IPS-18a (cell line): Measurements from ENCODE around the gene ANAPC1.
"Not testable (repeated sequence)": the region's sequence is repeated elsewhere in the genome, so short reads cannot be mapped to it uniquely, and the experiment has no call there.

ENCODE experiments used
- H3K27ac ChIP-seq: one replicate; pipeline ENCODE4 v1.5.1; 2013; ENCODE audit warnings: low read length
- H3K27me3 ChIP-seq: one replicate; pipeline ENCODE4 v1.6.1; 2013; ENCODE audit warnings: mild to moderate bottlenecking, low read length; ENCODE audit not compliant: control insufficient read depth, insufficient read depth
- H3K36me3 ChIP-seq: one replicate; pipeline ENCODE4 v1.6.1; 2013; ENCODE audit warnings: low read depth, low read length; ENCODE audit not compliant: control insufficient read depth
- H3K4me1 ChIP-seq: one replicate; pipeline ENCODE4 v1.6.1; 2013; ENCODE audit warnings: low read depth, low read length; ENCODE audit not compliant: control insufficient read depth
- H3K4me3 ChIP-seq: one replicate; pipeline ENCODE4 v1.5.1; 2013; ENCODE audit warnings: low read length
- H3K9ac ChIP-seq: one replicate; pipeline ENCODE4 v1.6.1; 2013; ENCODE audit warnings: mild to moderate bottlenecking, low read length, moderate library complexity
- H3K9me3 ChIP-seq: one replicate; pipeline ENCODE4 v1.6.1; 2013; ENCODE audit warnings: low read depth, low read length; ENCODE audit not compliant: control insufficient read depth

The ANAPC1 gene

GRCh38 chr2:111772180-111772579 is 111.8 kb downstream of the ANAPC1 start:
- H3K36me3 ChIP-seq, H3K27ac ChIP-seq, H3K4me3 ChIP-seq, H3K4me1 ChIP-seq, H3K9ac ChIP-seq, H3K27me3 ChIP-seq, H3K9me3 ChIP-seq: not testable (repeated sequence)

GRCh38 chr2:111770916-111771658 is 112.9 kb downstream of the ANAPC1 start:
- not testable (repeated sequence) for H3K27ac ChIP-seq, H3K27me3 ChIP-seq, H3K9ac ChIP-seq, H3K4me1 ChIP-seq, H3K36me3 ChIP-seq, H3K9me3 ChIP-seq, H3K4me3 ChIP-seq

GRCh38 chr2:111768266-111769190 is 115.5 kb downstream of the ANAPC1 start:
- not testable (repeated sequence) for H3K9ac ChIP-seq, H3K4me1 ChIP-seq, H3K4me3 ChIP-seq, H3K36me3 ChIP-seq, H3K27ac ChIP-seq, H3K27me3 ChIP-seq, H3K9me3 ChIP-seq

- H3K4me3 ChIP-seq, H3K9ac ChIP-seq, H3K36me3 ChIP-seq, H3K27ac ChIP-seq, H3K4me1 ChIP-seq, H3K9me3 ChIP-seq, H3K27me3 ChIP-seq: not testable (repeated sequence)
These were observed 116.9 kb downstream of the ANAPC1 start for GRCh38 chr2:111767087-111767486.

GRCh38 chr2:111766295-111766694 is 117.7 kb downstream of the ANAPC1 start:
- not testable (repeated sequence) for H3K4me3 ChIP-seq, H3K4me1 ChIP-seq, H3K9me3 ChIP-seq, H3K36me3 ChIP-seq, H3K27me3 ChIP-seq, H3K9ac ChIP-seq, H3K27ac ChIP-seq

GRCh38 chr2:111764151-111764550 is 119.8 kb downstream of the ANAPC1 start:
- H3K36me3 ChIP-seq, H3K27ac ChIP-seq, H3K4me3 ChIP-seq: not testable (repeated sequence)

GRCh38 chr2:111760697-111761284 is 123.2 kb downstream of the ANAPC1 start:
- H3K4me1 ChIP-seq, H3K9me3 ChIP-seq, H3K27me3 ChIP-seq, H3K9ac ChIP-seq, H3K27ac ChIP-seq, H3K36me3 ChIP-seq, H3K4me3 ChIP-seq: not testable (repeated sequence)

More at GRCh38 chr2:111764151-111764550, 119.8 kb downstream of the ANAPC1 start:
- H3K27me3 ChIP-seq, H3K9me3 ChIP-seq, H3K4me1 ChIP-seq, H3K9ac ChIP-seq: not testable (repeated sequence)

GRCh38 chr2:111752533-111752932 is 131.5 kb downstream of the ANAPC1 start:
- not testable (repeated sequence) for H3K27ac ChIP-seq, H3K4me1 ChIP-seq, H3K9ac ChIP-seq, H3K27me3 ChIP-seq, H3K4me3 ChIP-seq, H3K36me3 ChIP-seq, H3K9me3 ChIP-seq

- H3K4me1 ChIP-seq, H3K9me3 ChIP-seq, H3K27me3 ChIP-seq, H3K4me3 ChIP-seq, H3K27ac ChIP-seq, H3K9ac ChIP-seq, H3K36me3 ChIP-seq: not testable (repeated sequence)
These were observed 133.4 kb downstream of the ANAPC1 start for GRCh38 chr2:111750641-111751040.

- H3K27me3 ChIP-seq, H3K9me3 ChIP-seq, H3K4me1 ChIP-seq, H3K4me3 ChIP-seq, H3K36me3 ChIP-seq, H3K27ac ChIP-seq, H3K9ac ChIP-seq: not testable (repeated sequence)
These were observed 135.6 kb downstream of the ANAPC1 start for GRCh38 chr2:111748429-111748828.

GRCh38 chr2:111747410-111748115 is 136.4 kb downstream of the ANAPC1 start:
- not testable (repeated sequence) for H3K27me3 ChIP-seq, H3K4me1 ChIP-seq, H3K9me3 ChIP-seq, H3K27ac ChIP-seq, H3K9ac ChIP-seq, H3K36me3 ChIP-seq, H3K4me3 ChIP-seq
